HG03469 (cell line): ENCODE data around the gene ABCC4.
A peak's percentile ranks its signal among the peaks of the same experiment; 100 is the strongest.

Experiments used
- ATAC-seq: cut with Tn5 transposase; IDR thresholded peaks from one replicate; pipeline ENCODE4 v1.9.1; 2021; ENCODE audit warnings: mild to moderate bottlenecking, moderate library complexity, moderate number of reproducible peaks; ENCODE audit not compliant: unreplicated experiment

ABCC4 gene

DNA sequence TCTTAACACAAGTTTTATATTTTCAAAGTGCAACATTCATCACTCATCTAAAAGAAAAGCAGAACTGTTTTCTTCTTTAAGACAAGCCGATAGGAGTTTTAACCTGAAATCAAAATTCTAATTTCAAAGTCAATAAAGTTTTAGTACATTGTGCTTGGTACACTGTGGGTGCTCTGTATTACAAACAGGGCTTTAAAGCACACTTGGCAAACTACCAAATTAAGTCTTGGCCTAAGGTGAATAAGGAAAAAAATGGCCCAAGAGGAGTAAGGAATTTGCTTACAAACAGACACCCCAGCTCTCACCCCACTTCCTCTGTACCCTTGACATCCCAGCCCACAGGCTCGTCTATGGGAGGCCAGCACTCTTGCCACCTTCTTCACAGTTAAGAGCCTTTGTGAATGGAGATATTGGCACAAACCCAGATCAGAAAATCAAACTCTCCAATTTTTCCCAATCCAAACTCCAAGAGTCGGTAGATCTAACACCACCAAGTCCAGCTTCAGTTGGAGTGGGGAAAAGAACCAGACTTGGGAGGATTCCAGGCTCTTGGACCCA is 66.0 kb downstream of the ABCC4 start:
- no peak for ATAC-seq

GRCh38 chr13:95234242-95234641 is 67.0 kb downstream of the ABCC4 start:
- ATAC-seq = peak; percentile 90

GRCh38 chr13:95233026-95233635 is 68.1 kb downstream of the ABCC4 start:
- no peak for ATAC-seq

- no peak for ATAC-seq
Measured at GRCh38 chr13:95231393-95231792, 69.9 kb downstream of the ABCC4 start.

DNA sequence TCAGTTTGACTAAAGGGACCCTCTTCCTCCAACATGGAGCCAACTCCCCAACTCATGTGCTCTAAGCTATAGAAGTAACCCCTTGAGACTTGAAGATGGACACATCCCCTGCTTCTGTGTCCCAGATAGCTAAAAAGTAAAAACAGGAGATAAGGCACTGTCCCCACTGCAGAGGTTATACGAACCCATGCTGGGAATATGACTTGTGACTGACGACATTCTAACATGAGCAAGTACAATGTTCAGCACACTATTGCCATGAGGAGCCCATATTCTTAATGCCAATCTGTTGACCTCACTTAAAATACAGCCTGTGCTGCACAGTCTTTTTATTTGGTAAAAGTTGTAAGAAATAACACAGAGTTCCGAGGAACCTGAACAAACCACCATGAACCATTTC is 71.4 kb downstream of the ABCC4 start:
- no peak for ATAC-seq

DNA sequence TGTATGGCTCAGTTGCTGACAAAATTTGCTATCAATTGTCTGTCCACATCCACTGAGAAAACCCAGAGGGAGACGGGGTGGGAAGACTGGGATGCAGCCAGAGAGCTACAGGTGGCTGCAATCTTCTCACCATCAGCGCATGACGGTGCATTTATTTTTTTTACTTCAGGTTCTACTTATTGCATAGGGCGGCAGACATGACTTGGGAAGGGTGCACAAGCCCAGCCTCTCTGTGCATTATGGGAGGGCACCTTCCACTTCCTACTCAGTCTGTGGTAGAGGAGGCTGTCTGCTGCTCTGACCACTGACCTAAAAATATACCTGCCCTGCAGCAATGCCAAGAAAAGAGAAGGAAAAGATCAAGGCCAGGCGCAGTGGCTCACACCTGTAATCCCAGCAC is 73.1 kb downstream of the ABCC4 start:
- ATAC-seq = no peak

DNA sequence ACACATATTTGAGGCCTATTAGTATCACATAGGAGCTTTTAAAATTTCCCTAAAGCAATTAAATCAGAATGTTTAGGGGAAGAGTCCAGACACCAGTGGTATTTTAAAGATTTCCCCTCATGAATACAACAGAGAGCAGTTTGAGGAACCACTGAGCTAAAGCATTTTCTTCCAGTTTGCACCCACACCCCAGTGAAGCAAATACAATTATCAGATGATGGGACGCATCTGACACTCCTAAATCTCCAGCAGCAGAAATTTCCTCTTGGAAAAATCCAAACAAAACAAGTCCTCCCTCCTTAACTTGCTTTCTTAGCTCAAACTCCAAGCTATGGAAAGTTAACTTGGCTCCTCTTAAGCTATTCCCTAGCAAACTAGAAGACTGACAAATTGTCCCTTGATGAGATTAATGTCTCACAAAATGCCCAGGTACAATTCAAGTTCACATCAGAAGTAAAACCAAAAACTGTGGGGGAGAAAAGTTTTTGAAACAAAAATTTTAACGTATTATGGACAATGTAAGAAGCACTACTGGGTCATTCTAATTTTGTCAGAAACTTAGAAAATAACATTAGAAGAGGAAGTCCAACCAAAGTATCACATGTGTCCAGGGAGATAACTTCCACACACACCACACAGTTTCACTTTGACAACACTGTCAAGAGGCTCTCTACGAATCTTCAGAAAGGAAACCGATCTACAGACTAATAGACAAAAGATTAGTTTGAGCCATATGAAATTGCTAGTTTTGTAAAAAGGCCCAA is 74.1 kb downstream of the ABCC4 start:
- peak; percentile 87 for ATAC-seq

DNA sequence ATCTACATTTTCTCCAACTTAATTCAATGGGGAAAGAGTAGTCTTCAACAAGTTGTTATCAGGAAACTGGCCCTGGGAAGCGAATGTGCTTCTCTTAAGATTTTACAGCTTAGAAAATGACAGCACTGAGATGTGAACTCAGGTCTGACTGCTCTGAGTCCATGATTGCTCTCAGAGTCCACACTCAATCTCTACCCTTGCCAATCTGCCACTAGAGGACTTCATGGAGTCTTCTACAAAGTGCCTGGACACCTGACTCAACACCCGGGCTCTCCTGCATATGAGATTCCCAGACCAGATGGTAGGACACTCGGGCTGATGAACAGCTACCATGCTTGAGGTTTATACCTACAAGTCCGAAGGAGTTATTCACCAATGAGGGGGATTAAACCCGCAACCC is 74.8 kb downstream of the ABCC4 start:
- ATAC-seq = no peak

DNA sequence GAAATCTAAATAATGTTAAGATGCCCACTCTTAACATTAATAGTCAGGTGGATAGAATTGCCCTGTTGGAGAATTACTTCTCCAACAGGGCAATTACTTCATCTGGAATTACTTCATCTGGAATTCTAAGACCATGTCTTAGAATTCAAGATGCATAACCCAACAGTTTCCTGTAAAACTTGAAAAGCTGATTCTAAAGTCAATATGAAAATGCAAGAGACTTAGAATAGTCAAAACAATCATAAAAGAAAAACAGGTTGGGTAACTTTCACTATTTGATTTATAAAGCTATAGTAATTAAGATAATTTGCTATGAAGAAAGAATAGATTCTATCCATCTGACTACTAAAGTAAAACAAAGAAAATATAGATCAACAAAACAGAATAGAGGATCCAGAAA is 75.2 kb downstream of the ABCC4 start:
- ATAC-seq = no peak

DNA sequence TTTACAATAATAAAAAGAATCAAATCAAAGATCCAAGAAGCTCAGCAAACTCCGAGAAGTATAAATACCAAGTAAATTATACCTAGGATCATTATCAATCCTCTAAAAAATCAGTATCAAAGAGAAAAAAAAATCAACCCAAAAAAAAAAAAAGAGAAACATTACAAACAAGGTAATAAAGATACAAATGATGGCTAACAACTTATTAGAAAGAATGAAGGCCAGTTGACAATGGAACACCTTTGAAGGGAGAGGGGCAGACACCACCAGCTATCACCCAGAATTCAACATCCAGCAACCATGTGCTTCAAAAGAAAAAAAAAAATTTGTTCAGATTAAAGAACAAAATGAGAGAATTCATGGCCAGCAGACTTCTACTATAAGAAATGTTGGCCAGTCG is 77.2 kb downstream of the ABCC4 start:
- ATAC-seq = no peak

- peak; percentile 12 for ATAC-seq
Measured at GRCh38 chr13:95222733-95223018, 78.6 kb downstream of the ABCC4 start.

GRCh38 chr13:95221971-95222732 is 79.1 kb downstream of the ABCC4 start:
- ATAC-seq = peak; percentile 24

DNA sequence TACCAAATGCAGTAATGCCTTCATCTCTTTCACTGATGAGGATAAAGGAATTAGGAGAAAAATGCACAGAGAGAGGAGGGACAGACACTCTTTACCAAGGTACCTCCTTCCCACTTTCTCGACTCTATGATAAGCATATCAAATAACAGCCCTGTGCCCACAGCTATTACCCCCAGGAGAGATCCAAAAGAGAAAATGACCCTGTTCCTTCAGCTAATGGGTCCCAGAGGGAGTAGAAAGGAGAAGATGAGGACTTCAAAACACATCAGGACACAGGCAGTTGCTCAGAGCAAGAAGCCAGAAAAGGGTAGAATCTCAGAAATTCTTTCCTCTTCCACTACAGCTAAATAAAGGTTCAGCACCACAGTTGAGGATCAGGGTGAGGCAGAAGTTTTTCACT is 80.6 kb downstream of the ABCC4 start:
- ATAC-seq = no peak

GRCh38 chr13:95217920-95218830 is 83.1 kb downstream of the ABCC4 start:
- no peak for ATAC-seq

GRCh38 chr13:95216182-95216581 is 85.1 kb downstream of the ABCC4 start:
- ATAC-seq = no peak

- ATAC-seq = no peak
Measured at GRCh38 chr13:95212983-95213850, 88.0 kb downstream of the ABCC4 start.

DNA sequence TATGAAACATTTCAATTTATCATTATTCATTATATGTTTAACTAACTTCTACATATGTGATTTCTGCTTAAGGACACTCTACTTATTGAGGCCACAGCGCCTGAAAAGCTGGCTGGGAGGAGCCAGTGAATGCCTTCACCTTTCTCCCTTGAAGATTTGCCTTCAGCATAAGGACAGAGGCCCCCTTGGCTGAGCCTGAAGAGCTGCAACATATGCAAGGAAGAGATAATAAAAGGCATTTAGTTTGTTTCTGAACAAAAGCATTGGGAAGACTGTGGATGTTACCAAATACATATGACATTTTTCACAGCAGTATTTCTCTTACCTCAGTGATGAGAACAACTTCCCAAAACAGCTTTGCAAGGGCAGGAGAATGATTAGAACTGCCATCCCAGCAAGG is 92.1 kb downstream of the ABCC4 start:
- no peak for ATAC-seq

- peak; percentile 90 for ATAC-seq
Measured at GRCh38 chr13:95207769-95208366, 93.4 kb downstream of the ABCC4 start.

DNA sequence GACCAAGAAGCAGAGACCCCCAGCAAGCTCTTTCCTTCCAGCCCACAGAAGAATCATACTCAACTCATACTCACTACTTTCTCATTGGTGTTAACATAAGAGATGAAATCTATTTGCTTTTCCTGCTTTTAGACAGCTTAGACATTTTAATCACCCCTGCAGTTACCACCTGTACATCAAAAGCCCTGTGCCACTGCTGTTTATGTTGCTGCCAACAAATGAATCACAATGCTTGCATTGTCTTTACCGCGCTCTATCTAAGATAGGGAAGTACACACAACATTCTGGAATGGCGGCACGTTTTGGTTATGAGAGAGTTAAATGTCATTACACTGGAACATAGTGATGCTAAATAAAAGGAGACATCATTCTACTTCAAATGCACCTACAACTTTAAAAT is 95.1 kb downstream of the ABCC4 start:
- no peak for ATAC-seq
